HEK293 (cell line): Measurements from ENCODE around the gene PAPSS2.

ENCODE experiments used
- CTCF ChIP-seq: fragments of 450-650 bp; formaldehyde crosslinking; IDR thresholded peaks from 2 replicates; pipeline ENCODE4 v1.5.1; 2016; ENCODE audit warnings: missing biosample characterization, missing genetic modification characterization
- PRDM1 ChIP-seq: fragments of 450-650 bp; formaldehyde crosslinking; IDR thresholded peaks from 2 replicates; pipeline ENCODE4; 2016; ENCODE audit warnings: missing biosample characterization, missing genetic modification characterization
- SP2 ChIP-seq: fragments of 450-650 bp; formaldehyde crosslinking; IDR thresholded peaks from 2 replicates; pipeline ENCODE4 v1.5.1; 2016; ENCODE audit warnings: missing biosample characterization, missing genetic modification characterization
- ZBTB26 ChIP-seq: fragments of 450-650 bp; formaldehyde crosslinking; optimal IDR thresholded peaks from 2 replicates; pipeline ENCODE3; 2016; ENCODE audit warnings: missing biosample characterization, mild to moderate bottlenecking, missing genetic modification characterization
- ZNF274 ChIP-seq, 2 experiments: fragments of 200-500 bp in 1 of 2; fragments of 450-650 bp in 1 of 2; sonication (Bioruptor generic) in 1 of 2; formaldehyde crosslinking in 1 of 2; IDR thresholded peaks; 2 replicates each; pipeline versions ENCODE4 v1.5.1 to v1.6.1; 2014 to 2016; ENCODE audit warnings: borderline replicate concordance in 1 of 2, inconsistent platforms in 1 of 2, low read length in 1 of 2, missing biosample characterization in 1 of 2, missing genetic modification characterization in 1 of 2
- ZNF423 ChIP-seq: fragments of 450-650 bp; formaldehyde crosslinking; IDR thresholded peaks from 2 replicates; pipeline ENCODE4 v1.5.1; 2016; ENCODE audit warnings: missing biosample characterization, missing genetic modification characterization
- ZNF580 ChIP-seq: fragments of 450-650 bp; formaldehyde crosslinking; IDR thresholded peaks from 2 replicates; pipeline ENCODE4 v1.5.1; 2016; ENCODE audit warnings: missing biosample characterization, missing genetic modification characterization
- ZNF623 ChIP-seq: fragments of 450-650 bp; formaldehyde crosslinking; IDR thresholded peaks from 2 replicates; pipeline ENCODE4 v1.5.1; 2016; ENCODE audit warnings: missing biosample characterization, missing genetic modification characterization
- ZNF639 ChIP-seq: fragments of 450-650 bp; formaldehyde crosslinking; IDR thresholded peaks from 2 replicates; pipeline ENCODE4 v1.5.1; 2016; ENCODE audit warnings: missing biosample characterization, missing genetic modification characterization
- ZNF768 ChIP-seq: fragments of 450-650 bp; formaldehyde crosslinking; IDR thresholded peaks from 2 replicates; pipeline ENCODE4 v1.5.1; 2018; ENCODE audit warnings: missing biosample characterization, mild to moderate bottlenecking, missing genetic modification characterization

GRCh38 chr10:87760195-87760905, 100.7 kb downstream of the PAPSS2 start:
- TF ChIP-seq ZNF423 (tag by site-specific recombination) (no peak), ZNF768 (tag by site-specific recombination) (no peak), CTCF (no peak), ZNF639 (tag by site-specific recombination) (no peak), ZNF274 (IDR thresholded peaks at IDR 0.05; ENCODE audit: low read length) (no peak), ZNF274 (tag by site-specific recombination; IDR thresholded peaks at IDR 0.05; ENCODE audit: borderline replicate concordance) (no peak), ZNF580 (tag by site-specific recombination) (no peak), ZNF623 (tag by site-specific recombination) (no peak), ZBTB26 (tag by site-specific recombination) (no peak), PRDM1 (tag by site-specific recombination) (no peak), SP2 (tag by site-specific recombination) (no peak)
